ENCODE measurements around the gene PHACTR4. TPM values are rescaled to one million over a fixed set of nuclear protein-coding genes. Genes with fewer than 3 reads are reported as not detected.
"Not testable (repeated sequence)": the region's sequence is repeated elsewhere in the genome, so short reads cannot be mapped to it uniquely, and the experiment has no call there.

PHACTR4 gene
- total RNA-seq, 1 experiment from 2014 or later: 35.5 TPM

DNA sequence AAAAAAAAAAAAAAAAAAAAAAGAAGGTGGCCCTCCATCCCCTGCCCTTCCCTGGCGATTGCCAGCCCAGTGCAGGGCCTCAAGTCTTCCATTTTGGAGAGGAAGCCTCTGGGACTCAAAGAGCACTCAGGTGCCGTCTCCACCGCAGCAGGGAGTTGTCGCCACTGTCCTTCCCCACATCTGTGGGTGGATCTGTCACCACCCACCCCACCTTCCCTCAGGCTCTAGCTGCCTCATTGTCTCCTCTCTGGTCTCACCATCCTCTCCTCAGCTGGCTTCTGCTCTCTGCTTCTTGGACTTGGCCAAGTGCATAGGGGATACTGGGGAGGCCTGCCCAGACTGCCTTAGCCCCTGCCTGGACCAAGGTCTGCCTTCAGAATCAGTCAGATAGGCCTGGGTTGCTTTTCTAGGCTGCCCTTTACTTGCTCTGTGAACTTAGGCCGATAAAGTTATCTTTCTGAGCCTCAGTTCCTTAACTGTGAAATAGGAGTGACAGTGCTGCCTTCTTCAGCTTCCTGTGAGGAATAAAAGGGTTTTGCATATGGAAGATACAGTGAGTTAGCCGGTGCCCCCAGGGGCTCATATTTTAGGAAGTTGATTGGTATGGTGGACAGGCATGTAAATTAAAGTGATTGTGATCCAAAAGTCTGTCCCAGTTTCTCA is 152.1 kb downstream of the PHACTR4 start:
- no peak for DNase-seq
- H3K4me3 Mint-ChIP-seq (ENCODE audit: unreplicated experiment): no peak overlapping the region
- Histone ChIP-seq H3K36me3 (ENCODE audit: control insufficient read depth, insufficient read depth, low read length) (no peaks in the 10 kb centered on the region), H3K9me3 (no peaks in the 10 kb centered on the region), H3K4me1 (peaks cover 24% of the 10 kb centered on the region), H3K4me3 (ENCODE audit: low read depth, low read length) (no peak overlapping the region), H3K27me3 (replicated peaks; ENCODE audit: control insufficient read depth, insufficient read depth, low read length) (no peaks in the 10 kb centered on the region)
- peaks cover 25% of the 10 kb centered on the region for H3K4me1 Mint-ChIP-seq (ENCODE audit: low read depth, unreplicated experiment)
- intact Hi-C loops (cut with micrococcal nuclease; ENCODE audit: unreplicated experiment): no loop called here
- TF ChIP-seq, protein P1, sequence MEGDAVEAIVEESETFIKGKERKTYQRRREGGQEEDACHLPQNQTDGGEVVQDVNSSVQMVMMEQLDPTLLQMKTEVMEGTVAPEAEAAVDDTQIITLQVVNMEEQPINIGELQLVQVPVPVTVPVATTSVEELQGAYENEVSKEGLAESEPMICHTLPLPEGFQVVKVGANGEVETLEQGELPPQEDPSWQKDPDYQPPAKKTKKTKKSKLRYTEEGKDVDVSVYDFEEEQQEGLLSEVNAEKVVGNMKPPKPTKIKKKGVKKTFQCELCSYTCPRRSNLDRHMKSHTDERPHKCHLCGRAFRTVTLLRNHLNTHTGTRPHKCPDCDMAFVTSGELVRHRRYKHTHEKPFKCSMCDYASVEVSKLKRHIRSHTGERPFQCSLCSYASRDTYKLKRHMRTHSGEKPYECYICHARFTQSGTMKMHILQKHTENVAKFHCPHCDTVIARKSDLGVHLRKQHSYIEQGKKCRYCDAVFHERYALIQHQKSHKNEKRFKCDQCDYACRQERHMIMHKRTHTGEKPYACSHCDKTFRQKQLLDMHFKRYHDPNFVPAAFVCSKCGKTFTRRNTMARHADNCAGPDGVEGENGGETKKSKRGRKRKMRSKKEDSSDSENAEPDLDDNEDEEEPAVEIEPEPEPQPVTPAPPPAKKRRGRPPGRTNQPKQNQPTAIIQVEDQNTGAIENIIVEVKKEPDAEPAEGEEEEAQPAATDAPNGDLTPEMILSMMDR (IDR thresholded peaks at IDR 0.05; ENCODE audit: insufficient read depth in 1 of 2, low read depth in 1 of 2, low read length in 1 of 2, severe bottlenecking in 1 of 2, unreplicated experiment in 1 of 2): no peak
- H3K36me3 Mint-ChIP-seq (ENCODE audit: insufficient read depth, unreplicated experiment): peaks cover 48% of the 10 kb centered on the region
- ChIA-PET POLR2A (no interaction called here), CTCF (no interaction called here)
- no peaks in the 10 kb centered on the region for H3K27me3 Mint-ChIP-seq (ENCODE audit: insufficient read depth, unreplicated experiment)
- no peaks in the 10 kb centered on the region for H3K9me3 Mint-ChIP-seq (ENCODE audit: unreplicated experiment)
- BruUV-seq (replicated peaks): no TSS peak
- peak overlapping the region; percentile 13 for H3K27ac Mint-ChIP-seq (ENCODE audit: unreplicated experiment)

DNA sequence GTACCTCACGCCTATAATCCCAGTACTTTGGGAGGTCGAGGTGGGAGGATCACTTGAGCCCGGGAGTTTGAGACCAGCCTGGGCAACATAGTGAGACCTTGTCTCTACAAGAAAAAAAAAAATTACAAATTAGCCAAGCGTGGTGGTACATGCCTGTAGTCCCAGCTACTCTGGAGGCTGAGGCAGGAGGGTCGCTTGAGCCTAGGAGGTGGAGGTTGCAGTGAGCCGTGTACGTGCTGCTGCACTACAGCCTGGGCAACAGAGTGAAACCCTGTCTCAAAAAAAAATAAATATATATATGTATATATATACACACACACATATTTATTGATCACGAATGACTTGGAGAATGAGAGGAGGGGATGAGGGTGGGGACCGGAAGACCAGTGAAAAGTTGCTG is 153.0 kb downstream of the PHACTR4 start:
- H3K27me3 ChIP-seq (replicated peaks; ENCODE audit: control insufficient read depth, insufficient read depth, low read length); H3K4me3 ChIP-seq (ENCODE audit: low read depth, low read length); H3K36me3 ChIP-seq (ENCODE audit: control insufficient read depth, insufficient read depth, low read length); CTCF ChIA-PET; BruUV-seq (replicated peaks); H3K9me3 ChIP-seq; H3K27me3 Mint-ChIP-seq (ENCODE audit: insufficient read depth, unreplicated experiment); intact Hi-C loops (cut with micrococcal nuclease; ENCODE audit: unreplicated experiment); POLR2A ChIA-PET; H3K4me3 Mint-ChIP-seq (ENCODE audit: unreplicated experiment); DNase-seq; H3K9me3 Mint-ChIP-seq (ENCODE audit: unreplicated experiment): not testable (repeated sequence)
- Mint-ChIP-seq H3K27ac (ENCODE audit: unreplicated experiment) (peak overlapping the region; percentile 13), H3K36me3 (ENCODE audit: insufficient read depth, unreplicated experiment) (peaks cover 39% of the 10 kb centered on the region), H3K4me1 (ENCODE audit: low read depth, unreplicated experiment) (peaks cover 24% of the 10 kb centered on the region)
- peaks cover 31% of the 10 kb centered on the region for H3K4me1 ChIP-seq

DNA sequence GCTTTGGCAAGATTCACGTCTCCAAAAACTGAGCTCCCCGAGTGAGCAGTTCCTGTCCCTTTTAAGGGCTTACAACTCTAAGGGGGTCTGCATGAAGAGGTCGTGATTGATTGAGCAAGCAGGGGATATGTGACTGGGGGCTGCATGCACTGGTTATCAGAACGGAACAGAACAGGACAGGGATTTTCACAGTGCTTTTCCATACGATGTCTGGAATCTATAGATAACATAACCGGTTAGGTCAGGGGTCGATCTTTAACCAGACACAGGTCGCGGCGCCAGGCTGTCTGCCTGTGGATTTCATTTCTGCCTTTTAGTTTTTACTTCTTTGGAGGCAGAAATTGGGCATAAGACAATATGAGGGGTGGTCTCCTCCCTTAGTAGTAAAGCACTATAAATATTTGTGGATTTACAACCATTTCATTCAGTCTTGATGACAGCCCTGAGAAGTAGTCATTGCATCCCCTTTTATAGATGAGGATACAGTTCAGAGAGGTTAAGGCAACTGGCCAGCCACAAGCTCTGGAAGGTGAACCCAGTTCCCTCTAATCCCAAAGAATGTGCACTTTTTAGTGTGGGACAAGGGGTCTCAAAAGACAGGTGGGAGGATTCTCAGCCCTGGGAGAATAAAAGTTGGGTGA is 155.6 kb downstream of the PHACTR4 start:
- peaks cover 15% of the 10 kb centered on the region for H3K4me1 Mint-ChIP-seq (ENCODE audit: low read depth, unreplicated experiment)
- peak overlapping the region; percentile 22 for H3K27ac Mint-ChIP-seq (ENCODE audit: unreplicated experiment)
- intact Hi-C loops (cut with micrococcal nuclease; ENCODE audit: unreplicated experiment); H3K9me3 ChIP-seq; DNase-seq; H3K27me3 ChIP-seq (replicated peaks; ENCODE audit: control insufficient read depth, insufficient read depth, low read length); BruUV-seq (replicated peaks); H3K9me3 Mint-ChIP-seq (ENCODE audit: unreplicated experiment); CTCF ChIA-PET; H3K36me3 ChIP-seq (ENCODE audit: control insufficient read depth, insufficient read depth, low read length); H3K4me3 ChIP-seq (ENCODE audit: low read depth, low read length); H3K27me3 Mint-ChIP-seq (ENCODE audit: insufficient read depth, unreplicated experiment): not testable (repeated sequence)
- peaks cover 31% of the 10 kb centered on the region for H3K4me1 ChIP-seq
- POLR2A ChIA-PET: interaction anchor here (0.6 to 0.9 kb wide), 2 partner anchors 57 to 123 kb away, joined by 3 to 7 read pairs; partner anchors contain the start of gene RNU11
- peak overlapping the region; percentile 49 for H3K4me3 Mint-ChIP-seq (ENCODE audit: unreplicated experiment)
- peaks cover 27% of the 10 kb centered on the region for H3K36me3 Mint-ChIP-seq (ENCODE audit: insufficient read depth, unreplicated experiment)

DNA sequence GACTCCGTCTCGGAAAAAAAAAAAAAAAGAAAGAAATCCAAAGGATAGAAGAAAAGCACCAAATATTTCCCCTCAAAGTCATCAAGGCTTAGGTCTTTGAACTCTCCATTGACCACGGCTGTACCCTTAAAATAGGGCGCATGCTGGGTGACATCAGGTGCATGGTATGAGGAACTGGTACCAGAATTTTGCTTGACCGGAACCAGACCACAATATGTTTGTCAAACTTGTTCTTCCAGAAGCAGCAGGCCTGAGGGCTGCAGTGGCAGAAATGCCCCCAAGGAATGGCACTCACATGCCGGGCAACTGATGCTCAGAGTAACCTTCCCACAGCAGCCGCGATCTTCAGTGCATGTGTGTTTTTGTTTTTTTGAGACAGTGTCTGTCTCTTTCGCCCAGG is 157.3 kb downstream of the PHACTR4 start:
- peaks cover 31% of the 10 kb centered on the region for H3K4me1 ChIP-seq
- H3K27ac Mint-ChIP-seq (ENCODE audit: unreplicated experiment): no peak overlapping the region

More for the DNA sequence above, 157.3 kb downstream of the PHACTR4 start:
- Mint-ChIP-seq H3K4me3 (ENCODE audit: unreplicated experiment) (no peak overlapping the region), H3K9me3 (ENCODE audit: unreplicated experiment) (no peaks in the 10 kb centered on the region), H3K36me3 (ENCODE audit: insufficient read depth, unreplicated experiment) (peaks cover 27% of the 10 kb centered on the region), H3K4me1 (ENCODE audit: low read depth, unreplicated experiment) (peaks cover 15% of the 10 kb centered on the region), H3K27me3 (ENCODE audit: insufficient read depth, unreplicated experiment) (no peaks in the 10 kb centered on the region)
- Histone ChIP-seq H3K27me3 (replicated peaks; ENCODE audit: control insufficient read depth, insufficient read depth, low read length) (no peaks in the 10 kb centered on the region), H3K4me3 (ENCODE audit: low read depth, low read length) (no peak overlapping the region), H3K9me3 (no peaks in the 10 kb centered on the region), H3K36me3 (ENCODE audit: control insufficient read depth, insufficient read depth, low read length) (no peaks in the 10 kb centered on the region)
- ChIA-PET CTCF (no interaction called here), POLR2A (no interaction called here)
- TF ChIP-seq, protein P1 (IDR thresholded peaks at IDR 0.05; ENCODE audit: insufficient read depth in 1 of 2, low read depth in 1 of 2, low read length in 1 of 2, severe bottlenecking in 1 of 2, unreplicated experiment in 1 of 2): no peak
- BruUV-seq (replicated peaks): no TSS peak
- intact Hi-C loops (cut with micrococcal nuclease; ENCODE audit: unreplicated experiment): no loop called here
- DNase-seq: peak in 1 of 2 experiments; percentile 56

Data from Caco-2 (cell line).